HG03060 (cell line): ENCODE measurements around the gene RABIF.
"Not testable (repeated sequence)": the region's sequence is repeated elsewhere in the genome, so short reads cannot be mapped to it uniquely, and the experiment has no call there.

Experiments used
- ATAC-seq: cut with Tn5 transposase; IDR thresholded peaks from one replicate; pipeline ENCODE4 v1.9.1; 2021; ENCODE audit warnings: low read depth, moderate number of reproducible peaks; ENCODE audit not compliant: unreplicated experiment

RABIF gene

DNA sequence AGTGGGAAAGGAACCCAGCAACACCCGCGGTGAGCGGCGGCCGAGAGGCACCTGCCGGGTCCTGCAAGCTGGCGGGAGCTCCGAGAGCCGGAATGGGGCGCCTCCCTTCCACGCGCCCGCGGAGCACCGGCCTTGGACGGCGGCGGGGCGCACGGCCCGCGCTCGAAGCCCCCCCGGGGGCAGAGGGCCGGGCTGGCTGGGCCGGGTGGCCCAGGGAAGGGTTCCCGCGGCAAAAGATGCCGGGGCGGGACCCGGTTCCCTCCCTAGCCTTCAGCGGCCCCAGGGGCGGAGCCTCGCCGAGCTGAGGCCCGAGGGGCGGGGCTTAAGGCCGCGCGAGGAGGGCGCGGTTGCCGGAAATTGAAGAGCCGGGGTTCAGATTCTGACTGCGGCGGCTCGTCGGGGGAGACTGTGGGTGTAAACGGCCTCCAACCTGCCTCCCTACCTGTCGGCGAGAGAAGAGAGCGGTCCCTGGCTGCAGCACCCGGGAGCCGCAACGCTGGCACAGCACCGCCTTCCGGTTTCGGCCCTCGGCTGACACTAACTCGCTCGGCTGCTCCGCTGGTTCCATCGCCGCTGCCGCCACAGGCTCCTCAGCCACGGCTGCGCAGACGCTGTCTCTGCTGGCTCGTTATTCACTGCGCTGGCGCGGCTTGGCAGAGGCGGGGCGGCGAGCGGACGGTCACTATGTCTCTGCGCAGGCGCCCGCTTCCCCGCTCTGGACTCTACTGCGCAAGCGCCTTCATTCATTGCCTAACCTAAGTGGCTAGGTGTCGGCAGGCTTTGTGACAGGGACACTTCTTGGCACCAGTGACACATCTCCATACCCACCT, at the start of gene RABIF:
TSS of gene RABIF (minus strand) at position 619 of the 830 bp plus-strand sequence. CDS start at position 568, 51 bp downstream.
- ATAC-seq, result peak; percentile 83

DNA sequence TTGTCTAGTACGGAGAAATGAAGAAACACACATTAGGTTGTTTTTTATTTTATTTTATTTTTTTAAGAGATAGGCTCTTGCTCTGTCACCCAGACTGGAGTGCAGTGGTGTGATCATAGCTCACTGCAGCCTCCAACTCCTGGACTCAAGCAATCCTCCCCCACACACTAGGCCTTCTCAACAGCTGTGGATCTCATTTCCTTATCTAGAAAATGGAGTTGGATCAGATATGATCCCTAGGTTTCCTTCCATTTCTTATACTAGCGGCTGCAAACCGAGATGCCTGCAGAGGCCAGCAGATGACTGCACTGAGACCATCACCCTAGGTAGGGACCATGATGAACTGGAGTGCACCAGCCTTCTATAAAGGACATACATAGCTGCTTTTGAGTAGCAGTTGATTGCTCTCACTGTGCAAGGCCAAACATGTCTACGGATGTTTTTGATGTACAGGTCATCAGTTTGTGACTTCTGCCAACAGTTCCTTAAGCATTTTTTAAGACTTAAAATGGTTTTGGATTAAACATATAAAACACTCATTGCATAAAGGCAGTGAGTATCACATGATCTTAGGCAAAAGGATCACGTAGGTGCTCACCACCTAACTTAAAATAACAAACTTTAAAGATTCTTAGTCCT, 49.5 kb upstream of the RABIF start:
- no peak for ATAC-seq

DNA sequence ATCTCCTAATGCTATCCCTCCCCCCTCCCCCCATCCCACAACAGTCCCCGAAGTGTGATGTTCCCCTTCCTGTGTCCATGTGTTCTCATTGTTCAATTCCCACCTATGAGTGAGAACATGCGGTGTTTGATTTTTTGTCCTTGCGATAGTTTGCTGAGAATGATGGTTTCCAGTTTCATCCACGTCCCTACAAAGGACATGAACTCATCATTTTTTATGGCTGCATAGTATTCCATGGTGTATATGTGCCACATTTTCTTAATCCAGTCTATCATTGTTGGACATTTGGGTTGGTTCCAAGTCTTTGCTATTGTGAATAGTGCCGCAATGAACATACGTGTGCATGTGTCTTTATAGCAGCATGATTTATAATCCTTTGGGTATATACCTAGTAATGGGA, 47.5 kb upstream of the RABIF start:
- not testable (repeated sequence) for ATAC-seq

DNA sequence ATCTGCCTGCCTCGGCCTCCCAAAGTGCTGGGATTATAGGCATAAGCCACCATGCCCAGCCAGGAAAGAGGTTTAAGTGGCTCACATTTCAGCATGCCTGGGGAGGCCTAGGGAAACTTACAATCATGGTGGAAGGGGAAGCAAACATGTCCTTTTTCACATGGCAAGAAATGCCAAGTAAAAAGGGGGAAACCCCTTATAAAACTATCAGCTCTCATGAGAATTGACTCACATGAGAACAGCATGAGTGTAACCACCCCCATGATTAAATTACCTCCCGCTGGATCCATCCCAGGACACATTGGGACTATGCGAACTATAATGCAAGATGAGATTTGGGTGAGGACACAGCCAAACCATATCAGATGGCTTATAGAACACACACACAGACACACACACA, 46.9 kb upstream of the RABIF start:
- no peak for ATAC-seq

DNA sequence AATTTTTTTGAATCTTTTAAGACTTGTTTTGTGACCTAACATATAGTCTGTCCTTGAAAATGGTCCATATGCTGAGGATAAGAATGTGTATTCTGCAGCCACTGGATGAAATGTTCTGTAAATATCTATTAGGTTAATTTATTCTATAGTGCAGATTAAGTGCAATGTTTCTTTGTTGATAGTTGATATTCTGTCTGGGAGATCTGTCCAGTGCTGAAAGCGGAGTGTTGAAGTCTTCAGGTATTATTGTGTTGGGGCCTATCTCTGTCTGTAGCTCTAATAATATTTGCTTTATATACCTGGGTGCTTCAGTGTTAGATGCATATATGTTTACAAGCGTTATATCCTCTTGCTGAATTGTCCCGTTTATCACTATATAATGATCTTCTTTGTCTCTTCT, 45.8 kb upstream of the RABIF start:
- ATAC-seq, result no peak

DNA sequence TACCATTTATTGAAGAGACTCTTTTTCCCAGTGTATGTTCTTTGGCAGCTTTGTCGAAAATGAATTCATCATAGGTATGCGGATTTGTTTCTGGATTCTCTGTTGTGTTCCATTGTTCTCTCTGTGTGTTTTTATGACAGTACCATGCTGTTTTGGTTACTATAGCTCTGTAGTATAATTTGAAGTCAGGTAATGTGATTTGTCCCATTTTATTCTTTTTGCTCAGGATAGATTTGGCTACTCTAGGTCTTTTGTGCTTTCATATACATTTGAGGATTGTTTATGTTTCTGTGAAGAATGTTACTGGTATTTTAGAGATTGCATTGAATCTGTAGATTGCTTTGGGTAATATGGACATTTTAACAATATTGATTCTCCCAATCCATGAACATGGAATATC, 43.5 kb upstream of the RABIF start:
- ATAC-seq, result no peak

DNA sequence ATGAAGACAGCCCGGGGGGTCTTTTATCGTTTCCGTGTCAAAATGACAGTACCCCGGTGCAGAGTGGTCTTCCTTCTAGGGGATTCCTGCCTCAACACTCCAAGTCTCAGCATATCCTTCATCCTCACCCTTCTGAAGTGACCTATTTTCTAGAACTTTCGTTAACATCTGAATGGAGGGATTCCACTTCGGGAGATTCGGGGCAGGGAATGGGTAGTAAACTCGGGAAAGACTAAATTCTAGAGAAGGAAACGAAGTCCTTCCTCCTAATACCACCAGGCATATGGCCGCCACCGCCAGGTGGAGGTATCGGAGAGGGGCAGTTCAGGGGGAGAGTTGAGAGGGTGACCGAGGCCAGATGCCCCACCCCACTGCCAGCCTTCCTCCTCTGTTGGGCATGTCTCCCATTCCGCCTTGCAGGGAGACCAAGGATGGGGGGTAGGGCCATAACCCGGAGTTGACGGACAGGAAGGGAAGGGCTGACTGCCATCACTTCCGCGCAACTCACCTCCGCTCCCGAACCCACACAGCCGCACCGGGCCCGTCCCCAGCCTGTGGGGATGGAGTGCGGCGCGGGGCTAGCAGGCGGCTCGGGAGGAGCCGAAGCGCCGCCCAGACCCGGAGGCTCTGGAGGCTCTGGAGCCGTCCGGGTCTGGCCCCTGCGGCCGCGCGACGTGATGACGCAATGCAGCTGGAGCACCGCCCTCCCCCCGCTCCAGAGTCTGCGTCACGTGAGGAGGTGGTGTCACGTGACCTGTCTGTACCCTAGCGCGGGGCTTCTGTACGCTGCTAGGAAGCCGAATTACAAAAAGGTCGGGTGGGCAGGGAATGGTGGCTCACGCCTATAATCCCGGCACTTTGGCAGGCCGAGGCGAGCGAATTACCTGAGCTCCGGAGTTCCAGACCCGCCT, 37.9 kb upstream of the RABIF start, which contains the start of gene KLHL12:
TSS of gene KLHL12 (minus strand) at position 654 of the 911 bp plus-strand sequence. CDS start 2,072 bp downstream, outside the sequence.
- ATAC-seq, result peak; percentile 56

DNA sequence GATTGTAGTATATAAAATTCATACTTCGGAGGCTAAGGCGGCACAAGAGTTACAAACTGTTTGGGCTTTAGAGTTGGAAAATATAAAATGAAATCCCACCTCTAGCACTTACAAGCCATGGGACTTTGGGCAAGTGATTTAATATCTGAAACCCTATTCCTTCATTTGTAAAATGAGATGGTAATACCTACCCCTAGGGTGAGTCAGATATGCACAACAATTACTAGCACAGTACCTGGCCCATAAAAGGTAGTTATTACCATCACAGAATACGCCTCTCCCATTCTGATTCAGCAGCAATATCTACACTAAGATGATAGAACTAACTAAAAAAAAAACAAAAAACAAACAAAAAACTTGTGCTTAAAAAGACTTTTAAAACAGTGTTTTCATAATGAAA, 34.6 kb upstream of the RABIF start:
- no peak for ATAC-seq

DNA sequence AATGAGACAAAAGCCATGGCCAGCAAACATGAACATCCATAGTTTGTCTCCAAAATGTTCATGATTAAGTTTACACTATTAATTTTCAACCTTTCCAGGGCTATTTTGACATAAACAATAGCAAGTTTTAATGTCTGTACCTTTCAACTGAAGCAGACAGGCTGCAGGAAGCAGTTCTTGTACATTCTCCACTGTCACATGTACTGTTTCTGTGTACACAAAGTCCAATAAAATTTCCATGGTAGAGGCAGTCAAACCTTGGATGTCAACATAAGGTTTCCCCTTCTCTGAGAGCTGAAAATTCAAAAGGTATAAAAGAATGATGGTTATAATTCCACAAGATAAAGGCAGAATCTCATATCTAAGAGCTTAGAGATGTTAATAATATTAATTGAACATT, 30.7 kb upstream of the RABIF start:
- ATAC-seq, result no peak

DNA sequence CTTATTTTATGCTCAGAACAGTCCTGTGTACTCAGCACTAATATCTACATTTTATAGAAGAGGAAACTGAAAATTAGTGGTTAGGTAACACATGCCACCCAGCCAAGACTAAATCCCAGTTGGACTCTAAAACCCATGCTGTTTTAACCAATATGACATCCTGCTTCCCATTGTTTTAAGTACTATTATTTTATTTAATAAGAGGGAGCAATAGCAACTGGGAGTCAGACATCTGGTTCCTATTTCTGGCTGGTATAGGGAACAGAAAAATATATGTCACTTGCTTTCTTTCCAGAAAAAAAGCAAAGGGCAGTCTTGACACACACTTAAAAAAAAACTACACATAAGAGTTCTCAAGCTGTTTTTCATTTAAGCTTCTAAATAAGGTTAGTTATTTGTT, 26.2 kb upstream of the RABIF start:
- no peak for ATAC-seq

DNA sequence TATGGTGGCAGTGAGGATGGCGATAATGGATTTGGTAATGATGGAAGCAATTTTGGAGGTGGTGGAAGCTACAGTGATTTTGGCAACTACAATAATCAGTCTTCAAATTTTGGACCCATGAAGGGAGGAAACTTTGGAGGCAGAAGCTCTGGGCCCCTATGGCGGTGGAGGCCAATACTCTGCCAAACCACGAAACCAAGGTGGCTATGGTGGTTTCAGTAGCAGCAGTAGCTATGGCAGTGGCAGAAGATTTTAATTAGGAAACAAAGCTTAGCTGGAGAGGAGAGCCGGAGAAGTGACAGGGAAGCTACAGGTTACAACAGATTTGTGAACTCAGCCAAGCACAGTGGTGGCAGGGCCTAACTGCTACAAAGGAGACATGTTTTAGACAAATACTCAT, 23.5 kb upstream of the RABIF start:
- ATAC-seq, result not testable (repeated sequence)

DNA sequence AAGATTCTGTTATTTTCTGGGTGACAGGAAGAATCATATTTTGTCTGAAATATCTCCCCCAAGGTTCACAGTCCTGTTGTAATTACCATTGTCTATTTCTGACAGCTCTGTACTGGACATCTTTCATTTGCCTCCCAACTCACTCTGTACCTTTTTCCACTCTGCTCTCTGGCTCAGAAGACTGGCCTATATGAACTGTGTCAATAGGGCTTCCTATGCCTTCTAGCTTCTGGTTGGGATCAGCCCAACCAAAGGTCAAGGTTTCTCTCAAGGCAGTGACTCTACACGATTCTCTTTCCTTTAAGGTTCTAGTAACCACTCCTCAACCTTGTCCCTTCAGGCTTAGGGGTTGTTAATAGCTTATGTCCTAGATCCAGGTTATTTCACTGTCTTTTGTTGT, 20.5 kb upstream of the RABIF start:
- no peak for ATAC-seq

DNA sequence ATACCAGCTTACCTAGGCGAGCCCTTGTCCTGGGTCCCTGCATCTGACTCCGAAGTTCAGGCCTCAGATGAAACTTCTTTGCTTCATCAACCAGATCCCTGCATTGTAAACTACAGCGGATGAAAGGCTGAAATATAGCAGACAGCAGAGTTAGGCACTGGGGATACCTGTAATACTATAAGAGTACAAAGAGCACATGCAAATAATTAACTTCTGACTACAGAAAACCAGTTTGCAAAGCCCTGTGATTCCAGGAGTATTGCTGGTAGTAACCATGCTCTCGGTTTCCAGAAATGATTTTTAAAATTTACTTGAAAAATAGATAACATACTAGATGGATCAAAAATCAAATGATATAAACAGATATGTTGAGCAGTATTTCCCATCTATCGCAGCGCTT, 20.0 kb upstream of the RABIF start:
- no peak for ATAC-seq

DNA sequence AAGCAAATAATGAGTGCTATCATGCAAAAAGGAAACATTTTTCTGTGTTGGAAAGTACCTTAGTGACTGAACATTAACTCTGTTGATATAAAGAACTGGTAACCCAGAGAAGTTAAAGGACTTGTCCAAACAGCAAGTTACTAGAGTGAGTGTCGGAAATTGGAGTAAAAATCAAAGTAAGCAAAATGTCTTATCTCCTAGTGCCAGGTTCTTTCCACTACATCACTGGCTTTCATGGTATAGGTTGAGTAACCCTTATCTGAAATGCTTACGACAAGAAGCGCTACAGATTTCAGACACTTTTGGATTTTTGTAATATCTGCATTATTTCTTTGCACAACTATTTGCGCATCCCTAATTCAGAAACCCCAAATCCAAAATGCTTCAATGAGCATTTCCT, 16.4 kb upstream of the RABIF start:
- ATAC-seq, result no peak

DNA sequence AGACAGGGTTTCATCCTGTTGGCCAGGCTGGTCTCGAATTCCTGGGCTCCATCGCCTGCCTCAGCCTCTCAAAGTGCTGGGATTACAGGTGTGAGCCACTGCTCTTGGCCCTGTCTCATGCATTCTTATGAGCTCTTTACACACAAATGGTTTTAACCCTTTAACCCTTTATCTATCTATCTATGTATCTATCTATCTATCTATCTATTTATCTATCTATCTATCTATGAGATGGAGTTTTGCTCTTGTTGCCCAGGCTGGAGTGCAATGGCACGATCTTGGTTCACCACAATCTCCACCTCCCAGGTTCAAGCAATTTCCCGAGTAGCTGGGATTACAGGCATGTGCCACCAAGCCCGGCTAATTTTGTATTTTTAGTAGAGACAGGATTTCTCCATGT, 14.9 kb upstream of the RABIF start:
- not testable (repeated sequence) for ATAC-seq

DNA sequence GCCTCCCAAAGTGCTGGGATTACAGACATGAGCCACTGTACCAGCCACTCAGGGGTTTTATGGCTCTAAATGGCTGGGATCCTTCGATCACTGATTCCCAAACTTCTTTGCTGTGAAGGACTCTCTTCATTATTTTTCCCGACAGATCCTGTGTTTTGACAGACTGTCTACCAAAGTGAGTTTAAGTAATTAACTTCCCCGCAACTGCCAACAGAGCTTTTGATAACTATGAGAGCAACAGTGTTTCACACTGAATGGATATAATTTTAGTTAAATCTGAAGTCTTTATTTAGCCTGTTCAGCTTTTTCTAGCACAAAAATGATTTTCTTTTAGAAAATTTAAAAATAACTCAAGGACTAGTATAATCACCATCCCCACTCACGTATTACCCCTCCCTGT, 12.6 kb upstream of the RABIF start:
- no peak for ATAC-seq

DNA sequence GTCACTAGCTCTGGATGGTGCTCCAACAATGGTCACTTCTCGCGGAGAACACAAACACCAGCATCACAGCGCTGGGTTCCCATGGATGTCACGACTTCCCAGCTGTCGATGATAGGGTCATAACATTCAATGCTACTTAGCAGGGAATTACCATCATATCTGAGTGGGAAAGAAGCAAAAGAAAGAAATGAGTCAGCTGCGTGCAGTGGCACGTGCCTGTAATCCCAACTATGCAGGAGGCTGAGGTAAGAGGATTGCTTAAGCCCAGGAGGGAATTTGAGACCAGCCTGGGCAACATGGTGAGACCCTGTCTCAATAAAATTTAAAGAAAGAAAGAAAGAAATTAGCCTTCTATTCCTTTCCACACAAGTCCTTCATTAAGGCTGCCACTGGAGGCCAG, 3.6 kb upstream of the RABIF start:
- ATAC-seq, result no peak

DNA sequence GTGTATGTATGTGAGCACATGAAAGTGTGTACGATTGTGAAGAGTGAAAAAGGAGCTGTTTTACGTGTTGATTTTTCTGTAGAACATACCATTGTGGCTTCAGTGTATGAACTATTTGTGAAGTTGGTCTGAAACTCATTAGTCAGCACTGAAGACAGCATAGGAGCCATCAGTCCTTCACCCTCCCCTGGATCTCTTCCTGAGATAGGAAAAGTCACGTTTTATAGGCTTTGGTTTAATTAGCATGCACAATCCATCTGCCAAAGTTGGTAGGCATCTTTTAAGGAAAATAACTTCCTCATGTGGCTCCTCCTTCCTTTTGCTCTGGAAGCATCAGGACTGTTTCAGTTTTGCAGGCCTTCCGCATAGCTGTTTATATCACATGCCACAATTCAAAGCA, 1.4 kb upstream of the RABIF start:
- no peak for ATAC-seq

DNA sequence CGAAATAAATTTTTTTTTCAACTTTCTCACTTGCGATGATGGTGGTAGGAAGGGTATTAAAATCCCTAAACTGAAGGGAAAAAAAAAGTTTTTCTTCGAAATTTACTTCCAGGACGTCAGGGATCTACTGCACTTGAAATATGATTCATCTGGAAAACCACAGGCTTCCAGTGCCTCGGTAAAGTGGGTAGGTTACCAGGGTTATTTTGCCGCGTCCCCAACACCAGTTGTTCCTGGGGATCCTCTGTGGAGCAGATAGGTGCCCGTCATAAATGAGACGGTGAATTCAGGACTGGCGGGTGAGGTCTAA, 773 bp downstream of the RABIF start:
- ATAC-seq, result no peak

DNA sequence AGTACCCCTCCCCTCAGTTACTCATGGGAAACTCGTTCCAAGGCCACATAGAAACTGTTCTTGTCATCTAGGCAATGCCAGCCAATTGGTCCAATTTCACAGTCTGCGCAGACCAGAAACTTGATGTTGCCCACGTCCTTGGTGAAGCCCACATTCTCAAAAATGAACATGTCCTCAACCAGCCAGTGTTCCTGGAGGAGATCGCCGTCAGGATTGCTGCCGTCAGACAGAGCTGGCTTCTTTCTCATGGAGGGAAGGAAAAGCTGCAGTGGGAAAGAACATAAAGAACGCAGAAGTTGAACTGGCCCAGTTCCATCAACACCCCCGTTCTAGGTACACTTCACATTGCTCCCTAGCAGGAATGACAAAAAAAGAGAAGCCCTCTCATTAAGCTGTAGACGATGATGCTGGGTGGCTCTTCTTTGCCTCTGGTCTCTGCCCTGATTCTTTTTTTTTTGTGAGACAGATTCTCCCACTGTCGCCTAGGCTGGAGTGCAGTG, 7.9 kb downstream of the RABIF start:
- ATAC-seq, result no peak

DNA sequence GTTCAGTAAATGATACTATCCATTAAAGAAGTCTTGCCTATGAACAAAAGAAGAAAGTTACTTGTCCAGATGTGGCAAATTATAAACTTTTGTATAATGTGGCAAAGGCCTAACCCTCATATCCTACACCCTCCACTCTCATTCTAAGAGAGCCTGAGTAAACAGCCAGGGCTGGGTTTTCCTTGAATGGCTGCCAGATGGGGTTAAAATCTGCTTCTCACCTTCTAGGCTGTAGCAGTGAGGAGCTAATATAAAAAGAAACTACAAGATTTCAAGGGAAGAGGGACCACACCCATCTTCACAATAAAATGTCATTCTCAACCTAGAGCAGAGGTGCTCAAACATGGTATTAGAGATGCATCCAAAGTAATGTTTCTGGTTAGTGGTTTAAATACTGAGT, 8.9 kb downstream of the RABIF start:
- no peak for ATAC-seq
